Measurements from ENCODE around the gene CSF1R.

Gene CSF1R

DNA sequence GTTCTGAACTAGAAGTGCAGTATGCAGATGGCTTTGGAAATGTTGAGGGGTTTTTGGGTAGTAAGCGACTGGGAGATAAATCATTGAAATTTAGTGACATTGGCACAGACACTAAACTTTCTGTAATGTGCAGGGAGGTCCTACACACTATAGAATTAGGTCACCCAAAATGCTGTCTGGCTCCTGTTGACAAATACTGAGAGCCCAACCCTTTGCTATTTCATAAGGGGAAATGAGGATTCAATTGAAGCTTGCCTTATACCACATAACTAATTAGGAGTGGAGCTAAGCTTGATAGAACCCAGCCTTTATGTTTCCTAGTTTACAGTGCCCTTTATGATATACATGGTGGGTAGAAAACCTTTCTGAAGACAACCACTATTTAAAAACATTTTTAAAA lies 63.2 kb downstream of the CSF1R start:
- DNase-seq (ENCODE audit: low read depth in 3 of 3) = no peak

DNA sequence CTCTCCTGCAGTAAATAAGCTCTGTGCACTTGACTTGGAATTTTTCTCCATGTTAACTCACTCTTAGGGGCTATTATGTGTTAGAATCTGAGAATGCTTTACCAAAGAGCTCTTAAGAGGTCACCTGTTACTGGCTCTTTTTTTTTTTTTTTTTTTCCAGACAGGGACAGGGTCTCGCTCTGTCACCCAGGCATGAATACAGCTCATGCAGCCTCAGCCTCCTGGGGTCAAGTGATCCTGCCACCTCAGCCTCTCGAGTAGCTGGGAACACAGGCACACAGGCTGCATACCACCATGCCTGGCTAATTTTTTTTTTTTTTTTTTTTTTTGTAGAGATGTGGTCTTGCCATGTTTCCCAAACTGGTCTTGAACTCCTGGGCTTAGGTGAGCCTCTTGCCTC lies 63.7 kb downstream of the CSF1R start:
- no peak for DNase-seq (ENCODE audit: low read depth in 3 of 3)

DNA sequence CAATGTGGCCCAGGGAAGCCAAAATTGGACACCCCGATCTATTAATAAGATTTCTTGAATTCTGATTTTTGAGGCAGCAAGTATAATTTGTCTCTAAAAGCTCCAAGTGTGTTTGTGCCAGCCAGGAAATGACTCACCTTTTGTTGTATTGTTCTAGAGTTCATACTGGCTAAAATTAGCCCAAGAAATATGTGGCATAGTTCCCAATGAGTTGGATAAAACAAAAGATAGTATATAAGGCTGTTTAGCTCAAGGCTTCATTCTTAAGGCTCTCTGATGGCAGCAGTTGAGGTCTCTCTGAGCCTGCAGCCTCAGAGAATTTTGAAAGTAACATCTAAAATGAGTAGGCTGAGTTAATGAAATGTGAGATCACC lies 64.2 kb downstream of the CSF1R start:
- no peak for DNase-seq (ENCODE audit: low read depth in 3 of 3)

DNA sequence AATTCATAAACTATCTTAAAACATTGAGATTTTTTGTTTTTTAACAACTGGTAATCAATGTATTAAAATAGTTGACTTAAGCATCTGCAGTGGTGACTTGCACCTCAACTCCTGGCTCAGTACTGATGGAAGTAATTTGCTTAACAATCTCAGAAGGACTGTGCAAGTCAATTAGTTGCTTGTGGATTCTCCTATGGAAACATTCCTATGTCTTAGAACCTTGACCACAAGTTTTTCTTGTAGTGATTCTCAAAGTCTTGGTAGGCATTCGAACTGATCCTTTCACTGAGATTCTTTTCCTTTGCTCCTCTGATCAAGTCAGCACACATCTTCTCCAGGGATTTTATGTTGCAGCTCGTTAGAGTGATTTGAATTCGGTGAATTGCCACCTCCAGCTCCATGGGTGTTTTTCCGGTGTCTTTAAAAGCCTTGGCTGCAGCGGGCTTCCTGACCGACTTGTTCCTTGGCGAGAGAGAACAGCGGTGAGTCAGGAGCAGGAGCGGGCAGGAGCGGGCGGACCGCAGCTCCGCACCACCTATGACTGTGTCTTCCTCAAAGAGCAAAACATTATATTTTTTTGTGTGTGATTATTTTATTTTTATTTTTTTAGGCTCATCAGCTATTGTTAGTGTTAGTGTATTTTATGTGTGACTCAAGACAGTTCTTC lies 64.7 kb downstream of the CSF1R start:
- DNase-seq (ENCODE audit: low read depth in 3 of 3) = no peak

DNA sequence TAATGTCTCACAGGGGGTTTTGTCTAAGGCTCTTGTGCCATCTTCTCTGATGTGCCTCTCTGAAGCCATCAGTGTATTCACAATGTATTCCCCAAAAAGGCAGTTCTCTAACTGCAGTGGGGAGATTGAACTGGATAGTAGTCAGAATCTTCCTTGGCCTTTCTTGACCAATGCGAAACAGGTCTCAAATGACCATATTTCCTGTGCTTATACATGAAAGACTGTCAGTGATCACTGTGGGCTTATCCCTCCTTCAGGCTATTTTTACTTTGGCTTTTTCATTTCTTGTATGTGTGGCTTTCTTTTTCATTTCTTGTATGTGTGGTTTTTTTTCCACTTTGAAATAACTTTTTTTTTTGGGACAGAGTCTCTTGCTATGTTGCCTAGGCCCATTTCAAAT lies 66.1 kb downstream of the CSF1R start:
- no peak for DNase-seq (ENCODE audit: low read depth in 3 of 3)

DNA sequence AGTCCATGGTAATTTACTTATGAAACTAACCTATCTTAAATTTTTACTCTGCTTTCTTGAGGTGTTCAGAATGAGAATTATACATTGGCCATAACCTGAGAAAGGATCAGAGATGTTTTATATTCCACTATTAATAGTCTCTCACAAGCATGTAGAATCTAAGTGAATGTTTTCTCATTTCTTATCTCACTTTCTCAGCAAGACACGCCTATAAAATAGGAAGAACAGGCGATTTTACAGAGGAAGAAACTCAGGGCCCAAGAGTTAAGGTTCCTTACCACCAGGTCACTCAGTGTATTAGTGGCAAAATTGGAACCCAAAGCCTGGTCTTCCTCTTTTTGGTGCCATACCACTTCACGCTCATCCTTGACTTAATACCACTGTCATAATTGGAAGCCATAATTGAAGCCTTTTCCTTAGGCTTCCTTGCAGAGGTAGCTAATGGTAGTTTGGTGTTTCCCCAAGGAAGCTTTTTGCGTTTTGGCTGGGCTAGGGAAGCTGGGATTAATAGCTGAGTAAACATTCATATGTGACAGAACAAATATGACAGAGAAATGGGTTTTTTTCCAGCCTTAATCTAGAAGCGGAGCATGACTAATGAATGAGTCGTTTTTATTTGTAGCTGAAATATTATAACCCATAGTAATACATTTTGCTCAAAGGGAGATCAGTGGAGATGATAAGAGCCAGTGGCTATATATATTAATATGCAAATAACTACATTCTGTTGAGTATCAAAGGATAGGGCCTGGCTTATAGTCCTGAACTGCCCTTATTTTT lies 68.9 kb downstream of the CSF1R start:
- DNase-seq (ENCODE audit: low read depth in 3 of 3) = no peak

DNA sequence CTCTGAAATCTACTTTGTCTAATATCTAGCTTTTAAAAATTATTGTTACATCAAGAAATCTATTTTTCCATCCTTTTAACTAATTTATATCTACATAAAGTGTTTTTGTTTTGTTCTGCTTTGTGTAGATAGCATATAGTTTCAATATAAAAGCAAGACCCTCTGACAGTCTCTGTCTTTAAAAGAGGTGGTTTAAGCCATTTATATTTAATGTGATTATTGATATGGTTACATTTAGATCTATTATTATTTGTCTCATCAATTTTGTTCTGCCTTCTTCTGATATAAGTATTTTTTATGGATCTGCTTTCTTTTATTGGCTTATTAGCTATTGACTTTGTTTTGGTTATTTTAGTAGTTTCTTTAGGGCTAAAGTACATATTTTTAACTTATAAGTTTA lies 69.8 kb downstream of the CSF1R start:
- DNase-seq (ENCODE audit: low read depth in 3 of 3) = no peak

DNA sequence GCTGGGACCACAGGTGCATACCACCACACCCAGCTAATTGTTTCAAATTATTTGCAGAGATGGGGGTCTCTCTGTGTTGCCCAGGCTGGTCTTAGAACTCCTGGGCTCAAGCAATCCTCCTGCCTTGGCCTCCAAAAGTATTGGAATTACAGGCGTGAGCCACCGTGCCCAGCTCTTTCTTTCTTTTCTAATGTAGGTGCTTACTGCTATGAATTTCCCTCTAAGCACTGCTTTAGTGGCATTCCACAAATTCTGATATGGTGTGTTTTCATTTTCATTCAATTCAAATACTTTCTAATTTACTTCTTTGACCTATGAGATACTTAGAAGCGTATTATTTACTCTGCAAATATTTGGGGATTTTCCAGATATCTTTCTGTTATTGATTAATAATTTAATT lies 70.9 kb downstream of the CSF1R start:
- DNase-seq (ENCODE audit: low read depth in 3 of 3) = no peak

DNA sequence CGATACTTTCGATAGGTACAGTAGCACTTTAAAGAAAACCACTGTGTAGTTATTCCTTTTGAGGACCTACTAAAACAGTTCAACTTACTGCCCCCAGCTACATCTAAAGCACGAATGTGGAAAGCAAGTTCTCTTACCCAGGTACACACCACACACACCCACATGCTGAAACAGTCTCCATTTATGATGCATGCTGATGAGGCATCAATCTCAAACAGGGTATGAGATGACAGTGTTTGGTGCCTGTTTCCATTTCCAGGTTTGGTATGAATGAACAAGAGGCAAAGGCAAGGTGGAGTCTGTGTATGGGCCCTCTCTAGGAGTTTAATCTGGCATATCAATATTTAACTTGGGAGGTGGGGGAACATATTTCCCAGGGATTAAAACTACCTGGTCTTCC lies 71.9 kb downstream of the CSF1R start:
- no peak for DNase-seq (ENCODE audit: low read depth in 3 of 3)

DNA sequence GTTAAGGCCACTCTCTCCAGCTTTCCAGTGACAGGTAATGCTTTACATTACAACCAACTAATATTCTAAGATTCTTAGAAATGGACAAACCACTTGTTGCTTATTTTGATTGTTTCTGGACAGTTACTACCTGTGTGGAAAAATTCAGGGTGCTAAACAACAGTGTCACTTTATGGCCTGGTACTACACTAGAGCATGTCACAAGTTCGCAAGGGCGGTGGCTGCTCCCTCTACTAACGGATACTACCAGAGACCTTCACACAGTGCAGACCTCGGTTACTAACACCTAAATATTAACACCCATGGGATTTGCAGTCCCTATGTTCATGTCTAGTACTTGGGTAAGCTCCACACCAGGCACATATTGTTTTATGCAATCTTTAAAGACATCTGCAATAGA lies 72.4 kb downstream of the CSF1R start:
- no peak for DNase-seq (ENCODE audit: low read depth in 3 of 3)

DNA sequence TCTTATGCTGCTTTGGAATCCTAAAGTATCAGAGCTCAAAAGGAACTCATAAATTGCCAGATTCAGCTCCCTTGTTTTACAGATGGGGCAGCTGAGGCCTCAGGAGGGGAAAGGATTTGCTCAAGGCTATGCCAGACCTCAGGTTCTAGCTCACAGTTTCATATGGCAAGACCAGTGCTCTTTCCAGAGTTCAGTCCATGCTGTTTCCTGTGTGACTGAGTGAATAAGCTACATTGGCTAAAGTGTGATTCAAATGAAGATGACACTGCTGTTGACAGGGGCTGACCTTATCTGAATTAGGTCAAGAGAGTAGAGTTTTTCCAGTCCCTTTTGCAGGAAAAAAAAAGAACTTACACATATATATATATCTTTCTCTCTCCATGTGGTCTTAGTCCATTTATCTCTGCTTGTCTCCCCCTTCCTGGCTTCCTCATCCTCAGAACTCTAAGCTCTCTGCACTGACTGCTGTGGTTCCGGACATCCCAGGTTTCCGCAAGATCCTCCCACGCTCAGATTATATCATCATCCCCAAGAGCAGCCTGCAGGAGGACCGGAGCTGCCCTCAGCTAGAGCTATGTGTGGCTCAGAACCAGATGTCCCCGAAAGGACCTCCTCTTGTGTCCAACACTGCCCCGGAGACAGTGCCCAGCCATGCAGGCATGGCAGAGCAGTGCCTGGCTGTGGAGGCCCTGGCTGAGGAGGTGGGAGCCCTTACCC lies 76.5 kb downstream of the CSF1R start:
- no peak for DNase-seq (ENCODE audit: low read depth in 3 of 3)

DNA sequence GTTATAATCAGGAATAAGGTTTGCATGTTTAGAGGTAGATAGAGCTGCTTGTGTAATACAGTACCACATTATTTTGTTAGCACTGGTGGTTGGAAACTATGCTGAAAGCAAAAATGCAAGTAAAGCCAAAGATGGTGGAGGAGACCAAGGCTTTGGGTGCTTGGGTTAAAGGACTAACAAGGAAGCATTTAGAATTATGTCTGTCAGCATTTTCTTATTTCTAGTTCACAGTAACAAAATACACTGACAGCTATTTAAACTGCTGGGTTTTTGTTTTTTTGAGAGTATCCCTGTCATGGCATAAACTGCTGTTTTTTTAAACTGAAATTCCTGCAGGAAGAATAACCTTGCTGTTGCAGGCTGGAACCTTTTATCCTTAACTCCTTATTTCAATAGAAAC lies 79.3 kb downstream of the CSF1R start:
- no peak for DNase-seq (ENCODE audit: low read depth in 3 of 3)

DNA sequence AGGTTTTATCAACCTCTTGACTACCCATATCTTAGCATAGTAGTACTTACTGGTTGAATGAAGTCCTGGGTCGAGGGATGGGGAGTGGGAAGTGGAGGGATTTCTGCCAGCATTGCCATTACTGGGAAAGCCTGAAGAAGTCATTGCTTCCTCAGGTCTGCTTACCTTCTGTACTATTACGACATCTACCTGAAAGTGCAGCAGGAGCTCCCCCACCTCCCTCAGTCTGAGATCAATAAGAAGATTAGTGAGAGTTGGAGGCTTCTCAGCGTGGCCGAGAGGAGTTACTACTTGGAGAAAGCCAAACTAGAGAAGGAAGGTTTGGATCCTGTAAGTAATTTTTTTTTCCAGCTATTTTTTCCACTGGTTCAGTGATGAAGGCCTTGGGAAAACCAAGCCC lies 80.0 kb downstream of the CSF1R start:
- DNase-seq (ENCODE audit: low read depth in 3 of 3) = no peak

All from stimulated activated CD4-positive, alpha-beta T cell treated with anti-CD3 and anti-CD28 coated beads, TNF-alpha, amount 100 ng/mL, for 4 hours (primary cell).